NCI-H1417 (cell line): ENCODE measurements around the gene REEP3.
A peak's percentile ranks its signal among the peaks of the same experiment; 100 is the strongest.
"Not testable (repeated sequence)": the region's sequence is repeated elsewhere in the genome, so short reads cannot be mapped to it uniquely, and the experiment has no call there.

Experiments
- DNase-seq, 3 experiments: peaks; one replicate each; lab custom pipeline; 2025; lab: John Stamatoyannopoulos, UW

The REEP3 gene, protein sequence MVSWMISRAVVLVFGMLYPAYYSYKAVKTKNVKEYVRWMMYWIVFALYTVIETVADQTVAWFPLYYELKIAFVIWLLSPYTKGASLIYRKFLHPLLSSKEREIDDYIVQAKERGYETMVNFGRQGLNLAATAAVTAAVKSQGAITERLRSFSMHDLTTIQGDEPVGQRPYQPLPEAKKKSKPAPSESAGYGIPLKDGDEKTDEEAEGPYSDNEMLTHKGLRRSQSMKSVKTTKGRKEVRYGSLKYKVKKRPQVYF

DNA sequence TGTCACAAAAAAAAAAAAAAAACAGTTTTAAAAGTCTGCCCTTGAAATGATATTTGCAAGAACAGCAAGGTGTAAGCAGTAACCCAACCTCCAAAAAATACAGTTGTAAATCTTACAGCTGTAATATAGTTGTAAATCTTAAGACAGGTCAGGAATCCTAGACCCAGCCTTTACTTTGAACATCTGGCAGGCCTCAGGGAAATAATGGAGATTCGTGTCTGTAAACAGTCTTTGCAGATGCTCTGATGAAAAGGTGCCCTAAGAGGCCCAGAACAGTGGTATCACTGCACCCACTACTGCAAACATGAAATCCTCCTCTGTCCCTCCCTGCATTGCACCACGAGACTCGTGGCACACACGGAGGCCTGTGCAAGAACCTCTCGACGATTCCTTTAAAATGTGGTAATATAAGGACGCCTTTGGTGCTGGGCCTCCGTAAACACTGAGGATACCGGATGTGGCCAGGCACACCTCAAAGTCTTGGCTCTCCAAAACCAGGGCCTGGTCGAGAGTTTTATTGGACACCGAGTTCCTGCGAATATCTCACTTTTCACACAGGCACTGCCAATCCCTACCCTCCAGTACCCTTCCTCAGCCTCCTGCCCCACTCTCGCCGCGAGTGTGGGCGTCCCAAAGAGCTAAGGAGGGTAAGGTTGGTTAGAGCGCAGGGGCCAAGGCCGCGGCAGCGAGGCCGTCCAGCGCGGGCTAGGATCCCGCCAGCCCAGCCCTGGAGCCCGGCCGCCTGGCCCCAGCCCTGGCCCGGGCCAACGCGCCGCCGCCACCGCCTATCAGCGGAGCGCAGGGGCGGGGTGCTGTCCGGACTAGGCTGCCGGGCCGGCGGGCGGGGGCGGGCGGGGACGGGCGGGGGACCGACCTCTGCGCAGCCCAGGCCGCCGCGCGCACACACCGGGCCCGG lies at the start of gene REEP3:
Gene REEP3, plus strand, starts transcription at position 902 of the 916 bp plus-strand sequence. CDS start 145 bp downstream, outside the sequence.
- peak; percentile 34 to 61 (median 61) for DNase-seq

DNA sequence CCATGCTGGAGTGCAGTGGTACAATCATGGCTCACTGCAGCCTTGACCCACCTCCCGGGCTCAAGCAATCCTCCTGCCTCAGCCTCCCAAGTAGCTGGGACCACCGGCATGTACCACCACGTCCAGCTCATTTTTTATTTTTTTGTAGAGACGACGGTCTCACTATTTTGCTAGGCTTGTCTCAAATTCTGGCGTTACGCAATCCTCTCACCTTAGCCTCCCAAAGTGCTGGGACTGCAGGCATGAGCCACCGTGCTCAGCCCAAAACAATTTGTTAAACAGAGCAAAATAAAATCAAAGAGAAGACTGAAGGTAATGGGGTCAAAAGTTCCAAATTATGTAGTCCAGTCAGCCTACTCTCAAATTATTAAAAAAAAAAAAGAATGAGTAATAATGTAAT lies 46.7 kb upstream of the REEP3 start:
- no peak for DNase-seq

DNA sequence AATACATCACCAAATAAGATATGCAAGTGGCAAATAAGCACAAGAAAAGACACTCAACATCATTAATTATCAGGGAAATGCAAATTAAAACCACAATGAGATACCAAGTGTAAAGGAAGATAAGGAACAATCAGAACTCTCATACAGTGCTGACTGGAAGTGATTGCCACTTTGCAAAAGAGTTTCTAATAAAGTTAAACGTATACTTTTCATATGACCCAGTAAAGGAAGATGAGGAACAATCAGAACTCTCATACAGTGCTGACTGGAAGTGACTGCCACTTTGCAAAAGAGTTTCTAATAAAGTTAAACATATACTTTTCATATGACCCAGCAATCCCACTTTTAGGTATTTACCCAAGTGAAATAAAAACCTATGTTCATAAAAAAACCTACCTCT lies 43.3 kb upstream of the REEP3 start:
- no peak for DNase-seq

DNA sequence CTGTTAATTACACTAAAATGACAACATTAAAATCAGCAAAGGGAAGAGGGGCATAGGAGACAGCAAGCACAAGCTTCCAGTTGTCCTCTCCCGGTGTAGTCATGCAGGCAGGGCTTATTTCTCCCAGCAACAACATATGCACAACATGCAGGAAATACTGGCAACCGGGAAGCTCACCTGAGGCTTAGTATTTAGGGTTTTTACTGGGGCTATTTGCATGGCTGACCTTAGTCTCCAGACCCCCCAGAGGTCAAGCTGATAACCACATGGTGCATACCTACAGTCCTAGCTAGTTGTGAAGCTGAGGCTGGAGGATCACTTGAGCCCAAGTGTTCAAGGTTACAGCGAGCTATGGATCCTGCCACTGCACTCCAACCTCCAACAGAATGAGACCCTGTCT lies 42.6 kb upstream of the REEP3 start:
- DNase-seq = no peak

DNA sequence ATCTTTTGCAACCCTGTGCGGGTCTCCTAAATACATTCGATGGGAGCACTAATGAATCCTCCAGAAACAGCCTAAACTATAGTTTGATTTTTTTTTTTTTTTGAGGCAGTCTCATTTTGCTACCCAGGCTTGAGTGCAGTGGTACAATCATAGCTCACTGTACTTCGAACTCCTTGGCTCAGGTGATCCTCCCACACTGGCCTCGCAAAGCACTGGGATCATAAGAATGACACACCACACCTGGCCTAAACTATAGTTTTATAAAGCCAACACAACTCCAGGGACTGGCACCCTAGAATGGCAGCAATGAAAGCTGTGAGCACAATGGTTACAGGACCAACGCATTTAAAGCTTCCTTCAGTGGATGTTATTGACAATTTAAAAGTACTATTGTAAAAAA lies 41.0 kb upstream of the REEP3 start:
- no peak for DNase-seq

DNA sequence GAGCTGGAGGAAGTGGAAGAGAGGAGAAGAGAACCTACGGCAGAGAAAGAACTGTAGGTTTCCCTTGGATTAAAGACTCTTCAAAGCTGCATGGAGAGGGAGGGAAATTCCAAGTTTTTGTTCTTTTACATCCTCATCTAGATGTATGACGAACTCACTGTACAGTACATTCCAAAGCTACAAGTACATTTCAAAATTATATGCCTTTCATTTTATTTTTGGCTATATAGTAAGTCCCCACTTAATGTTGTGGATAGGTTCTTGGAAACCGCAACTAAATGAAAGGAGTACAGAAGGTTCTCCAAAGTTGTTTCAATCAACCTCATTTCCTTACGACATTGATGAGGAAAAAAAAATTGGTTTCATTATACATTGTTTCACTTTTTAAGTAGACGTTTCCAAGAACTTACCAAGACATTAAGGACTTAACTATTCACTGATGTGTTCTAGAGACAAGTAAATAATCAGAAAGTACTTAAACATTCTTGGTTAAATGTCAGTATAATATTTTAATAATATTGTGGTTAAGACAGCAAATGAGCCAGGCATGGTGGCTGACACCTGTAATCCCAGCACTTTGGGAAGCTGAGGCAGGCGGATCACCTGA lies 39.3 kb upstream of the REEP3 start:
- no peak for DNase-seq

DNA sequence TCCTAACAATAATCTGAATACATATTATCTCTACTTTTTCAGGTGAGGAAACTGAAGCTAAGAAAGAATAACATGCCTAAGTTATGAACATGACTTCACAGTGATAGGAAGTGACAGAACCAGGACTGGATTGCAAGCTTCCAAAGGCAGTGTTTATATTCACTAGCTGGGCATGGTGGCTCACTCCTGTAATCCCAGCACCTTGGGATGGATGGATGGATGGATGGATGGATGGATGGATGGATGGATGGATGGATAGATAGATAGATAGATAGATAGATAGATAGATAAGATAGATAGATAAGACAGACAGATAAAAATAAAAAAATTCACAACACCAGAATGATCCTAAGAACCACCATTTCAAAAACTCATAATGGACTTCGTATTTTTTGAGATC lies 37.2 kb upstream of the REEP3 start:
- no peak for DNase-seq

DNA sequence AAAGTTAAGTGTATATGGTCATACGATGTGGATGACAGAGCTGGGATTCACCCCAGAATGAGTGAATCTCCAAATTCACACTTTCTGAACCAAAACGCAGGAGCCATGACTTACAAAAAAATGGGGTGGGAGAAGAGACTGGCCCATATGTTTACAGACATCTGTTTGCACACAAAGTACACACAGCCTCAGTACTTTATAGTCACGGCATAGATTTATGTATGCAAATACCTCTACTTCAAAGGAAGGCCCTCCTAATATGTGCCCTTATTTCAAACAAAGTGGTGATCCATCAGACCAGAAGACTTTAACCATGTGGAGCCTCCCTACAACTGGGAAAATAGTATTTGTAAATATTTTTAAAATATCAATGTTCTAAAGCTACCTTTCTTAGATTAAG lies 33.2 kb upstream of the REEP3 start:
- no peak for DNase-seq

DNA sequence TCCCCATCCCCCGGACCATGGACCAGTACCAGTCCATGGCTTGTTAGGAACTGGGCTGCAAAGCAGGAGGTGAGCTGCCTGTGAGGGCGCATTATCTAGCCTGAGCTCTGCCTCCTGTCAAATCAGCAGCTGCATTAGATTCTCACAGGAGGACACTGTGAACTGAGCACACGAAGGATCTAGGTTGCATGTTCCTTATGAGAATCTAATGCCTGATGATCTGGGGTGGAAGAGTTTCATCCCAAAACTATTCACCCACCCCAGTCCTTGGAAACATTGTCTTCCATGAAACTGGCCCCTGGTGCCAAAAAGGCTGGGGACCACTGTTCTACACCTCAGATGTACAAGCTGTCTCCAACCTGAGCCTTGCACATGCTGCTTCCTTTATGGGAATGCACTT lies 31.4 kb upstream of the REEP3 start:
- no peak for DNase-seq

DNA sequence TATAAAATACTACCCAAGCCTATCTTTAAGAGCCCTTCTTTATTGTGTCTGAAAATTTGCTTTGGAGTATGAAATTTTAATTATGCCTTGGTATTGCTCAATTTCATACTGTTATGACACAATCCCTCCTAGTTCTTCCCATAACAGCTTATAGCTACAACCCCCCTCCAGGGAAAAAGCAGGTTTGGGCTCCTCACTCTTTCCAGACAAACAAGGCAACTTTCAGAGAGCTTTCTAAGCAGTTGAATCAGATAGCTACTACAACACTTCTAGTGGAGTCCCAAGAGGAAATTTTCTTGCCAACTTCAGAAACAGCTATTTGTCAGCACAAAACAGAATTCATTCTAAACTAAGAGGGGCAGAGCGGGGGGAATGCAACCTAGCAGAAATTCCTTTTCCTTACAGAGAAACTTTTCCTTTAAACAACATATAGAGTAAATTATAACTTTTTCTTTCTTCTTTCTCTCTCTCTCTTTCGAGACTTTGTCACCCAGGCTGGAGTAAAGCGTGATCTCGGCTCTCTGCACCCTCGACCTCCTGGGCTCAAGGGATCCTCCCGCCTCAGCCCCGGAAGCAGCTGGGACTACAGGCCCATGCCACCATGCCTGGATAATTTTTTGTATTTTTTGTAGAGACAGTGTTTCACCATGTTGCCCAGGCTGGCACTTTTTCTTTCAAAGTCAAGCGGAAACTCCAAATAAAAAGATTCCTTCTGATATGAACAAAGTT lies 29.4 kb upstream of the REEP3 start:
- no peak for DNase-seq

DNA sequence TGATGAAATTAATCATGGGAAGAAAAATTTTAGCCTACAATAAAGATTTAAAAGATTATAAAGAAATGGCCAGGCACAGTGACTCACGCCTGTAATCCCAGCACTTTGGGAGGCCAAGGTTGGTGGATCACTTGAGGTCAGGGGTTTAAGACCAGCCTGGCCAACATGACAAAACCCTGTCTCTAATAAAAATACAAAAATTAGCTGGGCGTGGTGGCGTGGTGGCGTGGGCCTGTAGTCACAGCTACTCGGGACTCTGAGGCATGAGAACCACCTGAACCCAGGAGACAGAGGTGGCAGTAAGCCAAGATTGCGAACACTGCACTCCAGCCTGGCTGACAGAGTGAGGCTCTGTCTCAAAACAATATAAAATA lies 28.9 kb upstream of the REEP3 start:
- not testable (repeated sequence) for DNase-seq

DNA sequence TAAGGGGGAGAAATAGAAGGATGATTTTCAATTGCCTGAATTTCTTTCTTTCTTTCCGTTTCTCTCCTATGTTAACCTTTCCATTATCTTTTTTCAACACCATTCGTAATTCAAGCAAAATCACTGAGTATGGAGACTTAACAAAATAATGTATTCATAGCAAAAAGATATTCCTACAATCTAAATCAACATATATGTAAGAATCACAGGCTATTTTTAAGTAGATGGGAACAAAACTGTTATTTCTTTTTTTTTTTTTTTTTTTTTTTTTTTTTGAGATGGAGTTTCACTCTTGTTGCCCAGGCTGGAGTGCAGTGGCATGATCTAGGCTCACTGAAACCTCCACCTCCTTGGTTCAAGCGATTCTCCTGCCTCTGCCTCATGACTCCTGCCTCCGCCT lies 28.2 kb upstream of the REEP3 start:
- no peak for DNase-seq

DNA sequence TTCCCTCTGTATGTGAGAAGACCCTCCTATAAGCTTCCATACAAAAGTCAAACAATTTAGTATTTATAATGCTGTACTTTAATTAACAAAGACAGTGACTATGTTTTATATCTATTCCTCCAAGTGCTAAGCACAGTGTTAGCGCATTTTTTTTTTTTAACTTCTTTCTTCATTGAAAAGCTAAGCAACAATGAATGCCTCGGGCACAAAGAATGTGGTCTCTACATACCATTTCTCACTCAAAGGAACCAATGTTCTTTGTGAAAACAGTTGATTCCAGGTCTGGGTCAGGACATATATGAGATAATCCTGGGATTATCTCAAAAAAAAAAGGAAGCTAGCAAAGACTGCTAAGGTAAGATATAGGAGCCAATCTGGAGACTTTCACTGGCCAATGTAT lies 26.2 kb upstream of the REEP3 start:
- DNase-seq = no peak

DNA sequence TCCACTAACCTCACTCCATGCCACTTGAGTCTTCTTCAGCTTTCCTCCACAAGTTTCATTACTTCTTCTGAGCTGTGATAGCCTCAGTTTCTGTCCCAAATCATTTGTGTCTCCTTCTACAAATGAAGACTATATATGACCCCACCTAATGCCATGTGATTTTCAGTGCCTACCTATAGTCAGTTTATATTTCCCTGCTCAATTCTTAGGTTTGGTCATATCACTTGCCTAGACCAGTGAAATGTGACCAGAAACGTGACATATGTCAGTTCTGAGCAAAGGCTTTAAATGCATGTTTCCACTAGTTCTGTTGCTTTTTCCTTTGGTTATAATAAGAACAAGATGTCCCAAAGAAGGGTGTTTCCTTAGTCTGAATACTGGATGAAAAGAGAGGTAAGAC lies 24.6 kb upstream of the REEP3 start:
- DNase-seq = no peak

DNA sequence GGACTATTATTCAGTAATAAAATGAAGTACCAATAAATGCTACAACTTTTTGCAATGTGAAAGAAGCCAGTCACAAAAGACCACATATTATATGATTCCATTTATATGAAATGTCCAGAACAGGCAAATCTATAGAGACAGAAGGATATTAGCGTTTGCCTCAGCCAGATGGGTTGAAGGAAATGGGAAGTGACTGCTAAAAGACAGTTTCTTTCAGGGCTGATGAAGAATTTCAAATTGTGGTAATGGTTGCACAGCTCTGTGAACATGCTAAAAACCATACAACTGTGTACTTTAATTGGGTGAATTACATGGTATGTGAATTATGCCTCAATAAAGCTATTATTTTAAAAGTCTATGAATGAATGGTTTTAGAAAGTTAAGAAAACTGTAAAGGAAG lies 23.9 kb upstream of the REEP3 start:
- DNase-seq = no peak

DNA sequence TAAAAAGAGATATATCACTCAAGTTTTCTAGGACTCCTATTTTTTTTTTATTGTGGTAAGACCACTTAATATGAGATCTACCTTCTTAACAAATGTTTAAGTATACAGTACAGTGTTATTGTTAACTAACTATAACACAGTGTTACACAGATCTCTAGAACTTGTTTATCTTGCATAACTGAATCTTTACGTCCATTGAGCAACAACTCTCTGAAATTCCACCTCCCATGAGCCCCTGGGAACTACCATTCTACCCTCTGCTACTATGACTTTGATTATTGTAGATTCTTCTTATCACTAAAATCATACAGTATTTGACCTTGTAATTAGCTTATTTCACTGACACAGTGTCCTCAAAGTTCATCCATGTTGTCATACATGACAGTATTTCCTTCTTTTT lies 22.5 kb upstream of the REEP3 start:
- no peak for DNase-seq

DNA sequence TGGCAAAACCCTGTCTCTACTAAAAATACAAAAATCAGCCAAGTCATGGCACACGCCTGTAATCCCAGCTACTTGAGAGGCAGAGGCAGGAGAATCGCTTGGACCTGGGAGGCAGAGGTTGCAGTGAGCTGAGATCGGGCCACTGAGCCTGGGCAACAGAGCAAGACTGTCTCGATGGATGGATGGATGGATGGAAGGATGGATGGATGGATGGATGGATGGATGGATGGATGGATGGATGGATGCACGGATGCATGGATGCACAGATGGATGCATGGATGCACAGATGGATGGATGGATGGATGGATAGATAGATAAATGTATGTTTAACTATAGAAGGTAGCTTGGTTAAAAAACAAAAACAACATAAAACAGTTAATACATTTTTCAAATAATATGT lies 20.6 kb upstream of the REEP3 start:
- not testable (repeated sequence) for DNase-seq

DNA sequence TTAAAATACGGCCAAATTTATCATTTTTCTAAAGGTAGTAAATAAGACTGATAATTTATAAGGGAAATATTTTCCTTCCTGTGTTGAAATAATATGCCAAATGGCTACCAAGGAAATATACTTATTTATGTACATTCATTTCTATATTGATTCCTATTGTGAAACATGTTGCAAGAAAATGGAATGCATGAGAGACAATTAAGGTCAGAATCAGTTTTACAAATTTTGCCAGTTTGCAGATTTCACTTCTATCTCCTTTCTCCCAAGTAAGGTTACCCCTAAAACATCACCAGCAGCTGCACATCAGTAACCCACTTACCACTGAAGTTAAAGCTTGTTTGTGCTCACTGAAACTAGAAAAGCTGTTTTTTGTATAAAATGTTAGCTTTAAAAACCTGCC lies 19.2 kb upstream of the REEP3 start:
- no peak for DNase-seq

DNA sequence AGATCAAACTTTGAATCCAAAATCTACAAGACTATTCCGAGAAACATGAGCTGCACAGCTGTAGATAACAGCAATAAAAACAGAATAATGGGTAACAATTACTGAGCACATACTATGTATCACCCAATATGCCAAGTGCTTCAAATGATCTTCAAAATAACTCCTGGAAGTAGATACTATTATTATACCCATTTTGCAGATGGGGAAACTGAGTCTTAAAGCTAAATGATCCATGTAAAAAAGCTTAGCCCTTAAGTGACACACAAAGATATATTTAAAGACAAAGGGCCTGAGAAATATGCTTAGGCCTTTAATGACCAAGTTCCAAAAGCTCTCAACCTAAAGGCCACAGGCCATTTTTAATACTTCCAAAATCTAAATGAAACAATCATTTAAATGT lies 18.4 kb upstream of the REEP3 start:
- DNase-seq = no peak

DNA sequence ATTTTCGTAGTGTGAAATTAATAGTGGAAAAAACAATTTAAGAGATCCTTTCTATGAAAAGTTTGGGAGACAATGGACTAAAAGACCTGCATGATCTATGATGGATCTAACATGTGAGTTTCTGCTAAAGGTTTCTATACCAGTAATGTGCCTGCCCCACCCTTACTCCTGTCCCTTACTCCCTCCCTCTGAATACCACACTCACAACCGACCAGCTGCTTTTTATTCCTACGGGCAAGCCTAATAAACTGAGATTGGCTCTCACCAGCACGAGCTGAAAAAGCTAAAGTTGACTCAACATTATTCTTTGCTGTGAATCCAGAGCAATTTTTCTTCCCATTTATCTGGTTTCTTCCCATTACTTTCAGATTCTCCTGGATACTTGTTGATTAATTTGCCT lies 17.8 kb upstream of the REEP3 start:
- no peak for DNase-seq

DNA sequence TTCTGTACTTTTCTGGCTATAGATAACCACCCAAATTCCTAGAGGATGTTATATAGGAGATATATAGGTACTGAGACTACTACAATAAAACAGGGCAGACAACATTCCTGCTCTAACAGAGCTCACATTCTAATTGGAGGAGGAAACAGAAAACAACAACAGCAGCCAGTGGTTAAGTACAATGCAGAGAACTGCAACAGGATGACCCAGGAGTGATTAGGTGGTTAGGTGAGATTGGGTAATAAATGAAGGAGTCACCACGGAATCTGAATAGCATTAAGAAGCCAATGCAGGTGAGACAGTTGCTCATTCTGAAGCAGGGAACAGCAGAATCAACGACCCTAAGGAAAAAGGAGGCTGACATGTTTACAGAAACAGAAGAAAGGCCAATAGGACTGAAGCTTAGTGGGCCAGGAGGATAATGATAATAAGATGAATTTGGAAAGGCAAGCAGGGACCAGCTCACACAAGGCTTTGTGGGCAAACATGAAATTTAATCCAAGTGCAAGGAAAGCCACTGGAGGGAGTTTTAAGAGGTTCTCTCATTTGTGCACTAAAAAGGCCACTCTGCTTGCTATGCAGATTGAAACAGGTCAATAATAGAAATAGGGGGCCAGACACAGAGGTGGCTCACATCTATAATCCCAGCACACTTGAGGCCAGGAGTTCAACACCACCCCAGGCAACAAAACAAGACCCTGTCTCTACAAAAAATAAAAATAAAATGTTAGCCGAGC lies 16.9 kb upstream of the REEP3 start:
- DNase-seq = peak in 1 of 3 experiments; percentile 1

DNA sequence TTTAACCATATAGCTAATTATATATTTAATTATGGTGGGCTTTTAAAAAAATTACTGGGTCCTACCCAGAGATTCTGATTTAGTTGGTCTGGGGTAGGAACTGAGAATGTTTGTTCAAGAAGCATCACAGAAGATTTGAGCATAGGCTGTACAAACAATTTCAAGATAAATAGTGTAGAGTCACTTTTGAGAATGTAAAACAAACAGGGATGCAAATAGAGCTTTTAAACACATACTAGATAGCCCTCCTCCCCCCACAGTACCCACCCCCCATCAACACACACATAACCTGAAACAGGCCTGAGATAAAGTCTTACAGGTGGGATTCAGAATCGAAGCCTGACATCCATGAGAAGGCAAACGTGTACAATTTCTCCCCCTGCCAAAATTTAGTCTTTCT lies 15.6 kb upstream of the REEP3 start:
- no peak for DNase-seq
